Transverse colon (tissue), 4 donors: ENCODE data around the gene FOXP1.

Experiments used
- EP300 ChIP-seq: sonication (generic); formaldehyde crosslinking; IDR thresholded peaks from one replicate; pipeline ENCODE4 v1.6.1; 2017; ENCODE audit warnings: antibody characterized with exemption, low read depth
- POLR2A ChIP-seq: fragments of 450-650 bp; IDR thresholded peaks from one replicate; pipeline ENCODE4 v1.6.1; 2016; ENCODE audit warnings: antibody characterized with exemption, mild to moderate bottlenecking, moderate library complexity
- POLR2AphosphoS5 ChIP-seq, 3 donors: sonication (generic); formaldehyde crosslinking; IDR thresholded peaks; one replicate each; pipeline ENCODE4 v1.6.1; 2016; ENCODE audit warnings: antibody characterized with exemption in 3 of 3
- TF ChIP-seq, protein P1 (sequence below), 5 experiments: fragments of 200-600 bp in 3 of 5; fragments of 450-650 bp in 2 of 5; sonication (generic) in 3 of 5; IDR thresholded peaks; 1 replicate in 2 of 5; 2 replicates in 3 of 5; pipeline ENCODE4 v1.5.1; 2016 to 2017; ENCODE audit warnings: antibody characterized with exemption in 5 of 5, inconsistent platforms in 3 of 5, mild to moderate bottlenecking in 2 of 5, moderate library complexity in 1 of 5

DNA sequence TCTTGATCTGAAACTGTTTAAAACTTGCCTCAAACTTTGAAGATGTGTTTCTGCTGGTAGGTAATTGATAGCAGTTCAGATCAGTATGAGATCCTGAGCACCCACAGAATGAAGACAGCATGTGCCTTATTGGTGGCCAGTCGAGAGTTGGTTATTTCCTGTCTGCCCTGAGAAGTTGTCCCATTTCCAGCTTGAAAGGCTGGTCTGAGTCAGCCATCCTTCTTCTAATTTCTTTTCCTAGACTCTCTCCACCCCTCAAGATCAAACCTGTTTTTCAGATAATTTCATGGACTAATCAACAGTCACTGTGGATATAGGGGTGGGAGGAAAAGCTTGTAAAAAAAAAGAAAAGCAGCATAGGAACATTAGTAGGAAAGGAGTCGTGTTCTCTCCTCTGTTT, 464.4 kb downstream of the FOXP1 start:
- TF ChIP-seq, protein P1, sequence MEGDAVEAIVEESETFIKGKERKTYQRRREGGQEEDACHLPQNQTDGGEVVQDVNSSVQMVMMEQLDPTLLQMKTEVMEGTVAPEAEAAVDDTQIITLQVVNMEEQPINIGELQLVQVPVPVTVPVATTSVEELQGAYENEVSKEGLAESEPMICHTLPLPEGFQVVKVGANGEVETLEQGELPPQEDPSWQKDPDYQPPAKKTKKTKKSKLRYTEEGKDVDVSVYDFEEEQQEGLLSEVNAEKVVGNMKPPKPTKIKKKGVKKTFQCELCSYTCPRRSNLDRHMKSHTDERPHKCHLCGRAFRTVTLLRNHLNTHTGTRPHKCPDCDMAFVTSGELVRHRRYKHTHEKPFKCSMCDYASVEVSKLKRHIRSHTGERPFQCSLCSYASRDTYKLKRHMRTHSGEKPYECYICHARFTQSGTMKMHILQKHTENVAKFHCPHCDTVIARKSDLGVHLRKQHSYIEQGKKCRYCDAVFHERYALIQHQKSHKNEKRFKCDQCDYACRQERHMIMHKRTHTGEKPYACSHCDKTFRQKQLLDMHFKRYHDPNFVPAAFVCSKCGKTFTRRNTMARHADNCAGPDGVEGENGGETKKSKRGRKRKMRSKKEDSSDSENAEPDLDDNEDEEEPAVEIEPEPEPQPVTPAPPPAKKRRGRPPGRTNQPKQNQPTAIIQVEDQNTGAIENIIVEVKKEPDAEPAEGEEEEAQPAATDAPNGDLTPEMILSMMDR (IDR thresholded peaks at IDR 0.05), result no peak
- TF ChIP-seq POLR2A (no peak), POLR2AphosphoS5 (IDR thresholded peaks at IDR 0.05) (no peak), EP300 (no peak)
